ENCODE results near the gene SPATA17. TPM values are rescaled to one million over a fixed set of nuclear protein-coding genes. Genes with fewer than 3 reads are reported as not detected.

SPATA17 gene
- total and polyA plus RNA-seq, 2 of the 8 experiments (the other 6 are each of a cell fraction or from before 2014, with no cell fraction given), result 0.17 to 0.48 TPM

DNA sequence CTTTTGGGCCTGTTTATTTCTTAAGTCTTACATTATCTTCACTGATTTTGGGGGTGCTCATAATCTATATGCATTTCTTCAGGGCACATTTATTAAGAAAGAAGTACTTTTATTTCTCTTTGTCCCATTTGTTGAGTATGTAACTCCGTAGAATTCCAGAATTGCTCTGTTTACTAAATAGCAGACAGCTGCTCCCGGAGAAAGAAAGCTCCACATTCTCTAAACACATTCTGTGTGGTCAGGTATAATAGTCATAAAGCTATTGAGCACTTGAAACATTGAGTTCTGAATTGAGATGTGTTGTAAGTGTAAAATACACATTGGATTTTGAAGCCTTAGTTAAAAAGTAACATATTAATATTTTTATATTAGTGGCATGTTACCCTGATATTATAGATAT, 206.5 kb downstream of the SPATA17 start:
- Histone ChIP-seq H3K27me3 (replicated peaks in 1 of 4; ENCODE audit: control insufficient read depth in 3 of 4, extremely low read depth in 1 of 4, insufficient read depth in 3 of 4, low read length in 3 of 4) (no peaks in the 10 kb centered on the region), H4K91ac (replicated peaks; ENCODE audit: insufficient read length, low read length) (no peak overlapping the region), H3K79me1 (ENCODE audit: low read depth, low read length) (no peaks in the 10 kb centered on the region), H4K5ac (ENCODE audit: insufficient read length, low read depth, low read length) (no peak overlapping the region), H3K9ac (replicated peaks in 1 of 4; ENCODE audit: extremely low read depth in 1 of 4, low read depth in 3 of 4, low read length in 3 of 4) (no peak overlapping the region), H3K18ac (ENCODE audit: extremely low read depth, low read length) (no peak overlapping the region), H3K9me3 (ENCODE audit: insufficient read depth in 2 of 2, low read depth in 1 of 2, low read length in 1 of 2) (no peaks in the 10 kb centered on the region), H3K4me2 (ENCODE audit: insufficient read depth in 1 of 2, low read depth in 2 of 2, low read length in 2 of 2) (no peak overlapping the region), H2BK5ac (ENCODE audit: low read depth, low read length) (no peak overlapping the region), H3K4me1 (replicated peaks in 1 of 4; ENCODE audit: control insufficient read depth in 3 of 4, insufficient read depth in 4 of 4, low read length in 3 of 4) (no peaks in the 10 kb centered on the region), H3K14ac (ENCODE audit: insufficient read length) (no peak overlapping the region), H3K36me3 (ENCODE audit: control insufficient read depth in 2 of 4, insufficient read depth in 4 of 4, low read length in 3 of 4) (no peaks in the 10 kb centered on the region), H3K4ac (replicated peaks; ENCODE audit: insufficient read length, low read depth, low read length) (no peak overlapping the region), H2AFZ (ENCODE audit: low read length) (no peak overlapping the region), H3K79me2 (ENCODE audit: control insufficient read depth in 1 of 2, insufficient read depth in 2 of 2, low read length in 2 of 2) (no peaks in the 10 kb centered on the region), H3K56ac (replicated peaks; ENCODE audit: insufficient read length, low read depth, low read length) (no peak overlapping the region), H3K4me3 (ENCODE audit: extremely low read depth in 1 of 4, insufficient read depth in 2 of 4, low read depth in 3 of 4, low read length in 4 of 4) (no peak overlapping the region), H3K23me2 (ENCODE audit: low read depth, low read length) (no peaks in the 10 kb centered on the region), H4K20me1 (replicated peaks in 1 of 2; ENCODE audit: control insufficient read depth in 1 of 2, insufficient read depth in 2 of 2, low read length in 2 of 2) (no peaks in the 10 kb centered on the region), H3K23ac (ENCODE audit: insufficient read length) (no peak overlapping the region), H2BK15ac (ENCODE audit: low read length) (no peak overlapping the region), H3K27ac (ENCODE audit: low read depth, low read length) (no peak overlapping the region), H2AK5ac (ENCODE audit: low read depth, low read length) (no peak overlapping the region), H2BK12ac (ENCODE audit: low read depth, low read length) (no peak overlapping the region), H4K8ac (ENCODE audit: extremely low read depth, insufficient read depth, low read length) (no peak overlapping the region), H2BK20ac (ENCODE audit: low read length) (no peak overlapping the region), H2BK120ac (replicated peaks; ENCODE audit: low read depth, low read length) (no peak overlapping the region)
- DNase-seq (ENCODE audit: low read depth in 1 of 2, low spot score in 2 of 2), result no peak
- POLR2A ChIA-PET (ENCODE audit: partially characterized antibody), result no interaction called here
- 95% methylated on average over 2 of the region's 2 CpGs; no CpG with 5 or more reads in 1 of the 2 experiments for WGBS, 2 experiments (ENCODE audit: extremely low coverage in 1 of 2, insufficient coverage in 1 of 2, insufficient read length in 1 of 2, insufficient replicate concordance in 2 of 2, low coverage in 1 of 2, low lambda C conversion rate in 2 of 2, missing lambda C conversion rate in 1 of 2)
- no peak for FAIRE-seq
- CTCF ChIA-PET (ENCODE audit: partially characterized antibody), result interaction anchor here (0.9 kb wide), 1 partner anchor 20 kb away, joined by 3 read pairs; no protein-coding TSS in a partner anchor
- TF ChIP-seq SIRT6 (IDR thresholded peaks at IDR 0.05; ENCODE audit: low read length), result no peak
- no peak for TF ChIP-seq ASH2L (IDR thresholded peaks at IDR 0.05; ENCODE audit: low read length)
- TF ChIP-seq, protein P1, sequence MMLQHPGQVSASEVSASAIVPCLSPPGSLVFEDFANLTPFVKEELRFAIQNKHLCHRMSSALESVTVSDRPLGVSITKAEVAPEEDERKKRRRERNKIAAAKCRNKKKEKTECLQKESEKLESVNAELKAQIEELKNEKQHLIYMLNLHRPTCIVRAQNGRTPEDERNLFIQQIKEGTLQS (IDR thresholded peaks at IDR 0.05; ENCODE audit: insufficient read depth, low read depth, low read length), result no peak
- no peak for TF ChIP-seq BCL11A (IDR thresholded peaks at IDR 0.05; ENCODE audit: low read depth in 2 of 2, low read length in 2 of 2)
- no peak for TF ChIP-seq SAP30 (IDR thresholded peaks at IDR 0.05; ENCODE audit: insufficient read depth, insufficient replicate concordance, low read length)
- no peak for TF ChIP-seq POU5F1 (IDR thresholded peaks at IDR 0.05; ENCODE audit: low read depth, low read length)
- TF ChIP-seq, protein P2, sequence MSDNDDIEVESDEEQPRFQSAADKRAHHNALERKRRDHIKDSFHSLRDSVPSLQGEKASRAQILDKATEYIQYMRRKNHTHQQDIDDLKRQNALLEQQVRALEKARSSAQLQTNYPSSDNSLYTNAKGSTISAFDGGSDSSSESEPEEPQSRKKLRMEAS (IDR thresholded peaks at IDR 0.05), result no peak
- TF ChIP-seq SP2 (IDR thresholded peaks at IDR 0.05; ENCODE audit: low read length), result no peak
- TF ChIP-seq SP1 (IDR thresholded peaks at IDR 0.05; ENCODE audit: low read depth, low read length), result no peak
- no peak for TF ChIP-seq TAF7 (optimal IDR thresholded peaks at IDR 0.05; ENCODE audit: borderline replicate concordance, low read depth, low read length)
- TF ChIP-seq POLR2A (IDR thresholded peaks at IDR 0.05; ENCODE audit: control extremely low read depth in 1 of 2, low read depth in 2 of 2, low read length in 2 of 2), result no peak
- TF ChIP-seq CREB1 (IDR thresholded peaks at IDR 0.05), result no peak

Measured in H1 (cell line).